NB4 (cell line): ENCODE results near the gene IFI35.

Experiments used
- MYC ChIP-seq: IDR thresholded peaks from 2 replicates; pipeline ENCODE4 v1.6.1; 2011; ENCODE audit warnings: low read depth, low read length
- POLR2A ChIP-seq: IDR thresholded peaks from 2 replicates; pipeline ENCODE4 v1.6.1; 2011; ENCODE audit warnings: mild to moderate bottlenecking; ENCODE audit not compliant: insufficient read length; ENCODE audit errors: extremely low read depth
- TF ChIP-seq, protein P1 (sequence below): IDR thresholded peaks from one replicate; pipeline ENCODE4 v1.5.1; 2012; ENCODE audit warnings: low read depth, low read length
- TF ChIP-seq, protein P2 (sequence below): IDR thresholded peaks from 2 replicates; pipeline ENCODE4 v1.6.1; 2011; ENCODE audit warnings: low read depth, low read length

DNA sequence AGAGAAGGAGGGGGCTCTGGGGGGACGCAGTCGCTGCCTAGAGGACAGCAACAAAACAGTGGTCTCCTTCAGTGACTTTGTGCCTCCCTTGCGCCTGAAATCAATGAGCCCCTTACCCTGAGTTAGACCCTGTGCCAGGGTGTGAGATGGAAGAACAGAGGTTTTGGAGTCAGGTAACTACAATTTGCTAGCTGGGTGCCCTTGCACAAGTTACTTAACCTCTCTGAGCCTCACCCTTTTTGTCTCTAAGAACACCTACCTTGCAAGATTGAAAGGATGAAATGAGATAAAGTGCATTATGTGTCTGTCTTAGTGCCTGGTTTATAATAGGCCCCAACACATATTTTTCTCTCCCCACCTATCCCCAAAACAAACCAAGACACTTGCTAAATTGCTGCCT, 28.3 kb downstream of the IFI35 start:
- TF ChIP-seq, protein P1, sequence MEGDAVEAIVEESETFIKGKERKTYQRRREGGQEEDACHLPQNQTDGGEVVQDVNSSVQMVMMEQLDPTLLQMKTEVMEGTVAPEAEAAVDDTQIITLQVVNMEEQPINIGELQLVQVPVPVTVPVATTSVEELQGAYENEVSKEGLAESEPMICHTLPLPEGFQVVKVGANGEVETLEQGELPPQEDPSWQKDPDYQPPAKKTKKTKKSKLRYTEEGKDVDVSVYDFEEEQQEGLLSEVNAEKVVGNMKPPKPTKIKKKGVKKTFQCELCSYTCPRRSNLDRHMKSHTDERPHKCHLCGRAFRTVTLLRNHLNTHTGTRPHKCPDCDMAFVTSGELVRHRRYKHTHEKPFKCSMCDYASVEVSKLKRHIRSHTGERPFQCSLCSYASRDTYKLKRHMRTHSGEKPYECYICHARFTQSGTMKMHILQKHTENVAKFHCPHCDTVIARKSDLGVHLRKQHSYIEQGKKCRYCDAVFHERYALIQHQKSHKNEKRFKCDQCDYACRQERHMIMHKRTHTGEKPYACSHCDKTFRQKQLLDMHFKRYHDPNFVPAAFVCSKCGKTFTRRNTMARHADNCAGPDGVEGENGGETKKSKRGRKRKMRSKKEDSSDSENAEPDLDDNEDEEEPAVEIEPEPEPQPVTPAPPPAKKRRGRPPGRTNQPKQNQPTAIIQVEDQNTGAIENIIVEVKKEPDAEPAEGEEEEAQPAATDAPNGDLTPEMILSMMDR: no peak
- TF ChIP-seq, protein P2, sequence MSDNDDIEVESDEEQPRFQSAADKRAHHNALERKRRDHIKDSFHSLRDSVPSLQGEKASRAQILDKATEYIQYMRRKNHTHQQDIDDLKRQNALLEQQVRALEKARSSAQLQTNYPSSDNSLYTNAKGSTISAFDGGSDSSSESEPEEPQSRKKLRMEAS: no peak
- TF ChIP-seq POLR2A (no peak), MYC (no peak)
